GM23338 (cell line): ENCODE data around the gene RWDD4. TPM values are rescaled to one million over a fixed set of nuclear protein-coding genes. Genes with fewer than 3 reads are reported as not detected.

Experiments
- ETS1 ChIP-seq: IDR thresholded peaks from 2 replicates; pipeline ENCODE4 v1.6.1; 2016; ENCODE audit warnings: antibody characterized with exemption
- EZH2 ChIP-seq: fragments of 200-600 bp; sonication (generic); IDR thresholded peaks from one replicate; pipeline ENCODE4 v1.8.0; 2017; ENCODE audit warnings: antibody characterized with exemption, mild to moderate bottlenecking, low read depth; ENCODE audit not compliant: unreplicated experiment
- JUNB ChIP-seq: IDR thresholded peaks from one replicate; pipeline ENCODE4 v1.6.1; 2016; ENCODE audit warnings: antibody characterized with exemption; ENCODE audit not compliant: unreplicated experiment
- POLR2AphosphoS5 ChIP-seq: IDR thresholded peaks from 2 replicates; pipeline ENCODE4 v1.6.1; 2016; ENCODE audit warnings: antibody characterized with exemption, low read depth
- STAT1 ChIP-seq: IDR thresholded peaks from one replicate; pipeline ENCODE4 v1.6.1; 2016; ENCODE audit warnings: antibody characterized with exemption; ENCODE audit not compliant: unreplicated experiment
- ZNF462 ChIP-seq: fragments of 250-450 bp; sonication (Bioruptor Pico); IDR thresholded peaks from 2 replicates; pipeline ENCODE4 v1.5.0; 2020; ENCODE audit warnings: mild to moderate bottlenecking, moderate library complexity
- polyA plus RNA-seq: library from polyadenylated mRNA; unstranded; fragments of >200 nt; fragmentation: Nextera tagmentation; extraction: Ambion mirVana; gene quantifications from 2 replicates; pipeline ENCODE4 v1.2.1, GENCODE V29; 2016
- total RNA-seq: library from RNA; depleted of rRNA; stranded (reverse); fragments of >200 nt; shearing (Covaris generic); gene quantifications from 2 replicates; pipeline ENCODE4 v1.2.3, GENCODE V29; 2014
- TF ChIP-seq, protein P1 (sequence below), 2 experiments: fragments of 200-600 bp in 1 of 2; sonication (generic) in 1 of 2; conservative IDR thresholded peaks; 2 replicates each; pipeline versions ENCODE4 v1.5.1 to v1.6.1; 2016 to 2017; ENCODE audit warnings: antibody characterized with exemption in 2 of 2, low read depth in 2 of 2, mild to moderate bottlenecking in 2 of 2, moderate library complexity in 1 of 2
- TF ChIP-seq, protein P2 (sequence below): IDR thresholded peaks from one replicate; pipeline ENCODE4 v1.6.1; 2018; ENCODE audit warnings: antibody characterized with exemption; ENCODE audit not compliant: unreplicated experiment

Gene RWDD4
- total and polyA plus RNA-seq, 2 experiments from 2014 or later, result 22.4 to 28.9 TPM

GRCh38 chr4:183626168-183626567 is 32.8 kb downstream of the RWDD4 start (continued):
- TF ChIP-seq ZNF462 (CRISPR knock-in tag) (no peak), JUNB (no peak), POLR2AphosphoS5 (no peak), EZH2 (no peak), STAT1 (no peak), ETS1 (no peak)
- TF ChIP-seq, protein P1, sequence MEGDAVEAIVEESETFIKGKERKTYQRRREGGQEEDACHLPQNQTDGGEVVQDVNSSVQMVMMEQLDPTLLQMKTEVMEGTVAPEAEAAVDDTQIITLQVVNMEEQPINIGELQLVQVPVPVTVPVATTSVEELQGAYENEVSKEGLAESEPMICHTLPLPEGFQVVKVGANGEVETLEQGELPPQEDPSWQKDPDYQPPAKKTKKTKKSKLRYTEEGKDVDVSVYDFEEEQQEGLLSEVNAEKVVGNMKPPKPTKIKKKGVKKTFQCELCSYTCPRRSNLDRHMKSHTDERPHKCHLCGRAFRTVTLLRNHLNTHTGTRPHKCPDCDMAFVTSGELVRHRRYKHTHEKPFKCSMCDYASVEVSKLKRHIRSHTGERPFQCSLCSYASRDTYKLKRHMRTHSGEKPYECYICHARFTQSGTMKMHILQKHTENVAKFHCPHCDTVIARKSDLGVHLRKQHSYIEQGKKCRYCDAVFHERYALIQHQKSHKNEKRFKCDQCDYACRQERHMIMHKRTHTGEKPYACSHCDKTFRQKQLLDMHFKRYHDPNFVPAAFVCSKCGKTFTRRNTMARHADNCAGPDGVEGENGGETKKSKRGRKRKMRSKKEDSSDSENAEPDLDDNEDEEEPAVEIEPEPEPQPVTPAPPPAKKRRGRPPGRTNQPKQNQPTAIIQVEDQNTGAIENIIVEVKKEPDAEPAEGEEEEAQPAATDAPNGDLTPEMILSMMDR (conservative IDR thresholded peaks at IDR 0.05; ENCODE audit: low read depth in 2 of 2), result no peak
- TF ChIP-seq, protein P2, sequence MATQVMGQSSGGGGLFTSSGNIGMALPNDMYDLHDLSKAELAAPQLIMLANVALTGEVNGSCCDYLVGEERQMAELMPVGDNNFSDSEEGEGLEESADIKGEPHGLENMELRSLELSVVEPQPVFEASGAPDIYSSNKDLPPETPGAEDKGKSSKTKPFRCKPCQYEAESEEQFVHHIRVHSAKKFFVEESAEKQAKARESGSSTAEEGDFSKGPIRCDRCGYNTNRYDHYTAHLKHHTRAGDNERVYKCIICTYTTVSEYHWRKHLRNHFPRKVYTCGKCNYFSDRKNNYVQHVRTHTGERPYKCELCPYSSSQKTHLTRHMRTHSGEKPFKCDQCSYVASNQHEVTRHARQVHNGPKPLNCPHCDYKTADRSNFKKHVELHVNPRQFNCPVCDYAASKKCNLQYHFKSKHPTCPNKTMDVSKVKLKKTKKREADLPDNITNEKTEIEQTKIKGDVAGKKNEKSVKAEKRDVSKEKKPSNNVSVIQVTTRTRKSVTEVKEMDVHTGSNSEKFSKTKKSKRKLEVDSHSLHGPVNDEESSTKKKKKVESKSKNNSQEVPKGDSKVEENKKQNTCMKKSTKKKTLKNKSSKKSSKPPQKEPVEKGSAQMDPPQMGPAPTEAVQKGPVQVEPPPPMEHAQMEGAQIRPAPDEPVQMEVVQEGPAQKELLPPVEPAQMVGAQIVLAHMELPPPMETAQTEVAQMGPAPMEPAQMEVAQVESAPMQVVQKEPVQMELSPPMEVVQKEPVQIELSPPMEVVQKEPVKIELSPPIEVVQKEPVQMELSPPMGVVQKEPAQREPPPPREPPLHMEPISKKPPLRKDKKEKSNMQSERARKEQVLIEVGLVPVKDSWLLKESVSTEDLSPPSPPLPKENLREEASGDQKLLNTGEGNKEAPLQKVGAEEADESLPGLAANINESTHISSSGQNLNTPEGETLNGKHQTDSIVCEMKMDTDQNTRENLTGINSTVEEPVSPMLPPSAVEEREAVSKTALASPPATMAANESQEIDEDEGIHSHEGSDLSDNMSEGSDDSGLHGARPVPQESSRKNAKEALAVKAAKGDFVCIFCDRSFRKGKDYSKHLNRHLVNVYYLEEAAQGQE, result no peak
